ENCODE results near the gene RBM23. TPM values are rescaled to one million over a fixed set of nuclear protein-coding genes. Genes with fewer than 3 reads are reported as not detected.

The RBM23 gene
- total and polyA plus RNA-seq, 10 of the 15 experiments (the other 5 are each of a cell fraction or from before 2014, with no cell fraction given): 54.0 to 72.6 (median 61.3) TPM

DNA sequence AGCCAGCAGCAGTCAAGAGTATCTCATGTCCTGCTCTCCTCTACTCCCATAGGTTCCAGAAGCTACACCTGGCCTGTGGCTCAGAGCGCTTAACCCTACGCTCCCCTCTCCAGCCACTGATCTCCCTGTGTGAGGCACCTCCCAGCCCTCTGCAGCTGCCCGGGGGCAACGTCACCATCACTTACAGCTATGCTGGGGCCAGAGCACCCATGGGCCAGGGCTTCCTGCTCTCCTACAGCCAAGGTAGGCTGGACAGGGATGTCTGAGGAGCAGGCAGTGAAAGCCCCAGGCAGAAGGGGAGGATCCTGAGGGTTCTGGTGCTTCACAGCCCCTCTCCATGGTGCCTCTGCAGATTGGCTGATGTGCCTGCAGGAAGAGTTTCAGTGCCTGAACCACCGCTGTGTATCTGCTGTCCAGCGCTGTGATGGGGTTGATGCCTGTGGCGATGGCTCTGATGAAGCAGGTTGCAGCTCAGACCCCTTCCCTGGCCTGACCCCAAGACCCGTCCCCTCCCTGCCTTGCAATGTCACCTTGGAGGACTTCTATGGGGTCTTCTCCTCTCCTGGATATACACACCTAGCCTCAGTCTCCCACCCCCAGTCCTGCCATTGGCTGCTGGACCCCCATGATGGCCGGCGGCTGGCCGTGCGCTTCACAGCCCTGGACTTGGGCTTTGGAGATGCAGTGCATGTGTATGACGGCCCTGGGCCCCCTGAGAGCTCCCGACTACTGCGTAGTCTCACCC is 43.8 kb downstream of the RBM23 start:
- Histone ChIP-seq H4K20me1 (ENCODE audit: control insufficient read depth, insufficient read depth) (no peaks in the 10 kb centered on the region), H3K9ac (ENCODE audit: control insufficient read depth, insufficient read depth, low read length) (no peak overlapping the region), H3K36me3 (ENCODE audit: control insufficient read depth in 2 of 2, insufficient read depth in 2 of 2, low read length in 1 of 2) (peaks cover 22 to 30% of the 10 kb centered on the region in 2 experiments), H3K4me1 (ENCODE audit: control insufficient read depth, insufficient read depth, low read length) (peaks cover 7% of the 10 kb centered on the region), H3K4me2 (ENCODE audit: control insufficient read depth, insufficient read depth) (no peak overlapping the region), H2AFZ (ENCODE audit: control insufficient read depth, low read depth, low read length) (no peak overlapping the region), H3K27ac (ENCODE audit: control insufficient read depth, insufficient read depth) (no peak overlapping the region), H3K27me3 (replicated peaks in 1 of 2; ENCODE audit: control insufficient read depth in 2 of 2, insufficient read depth in 2 of 2, low read length in 1 of 2) (no peaks in the 10 kb centered on the region), H3K9me3 (replicated peaks; ENCODE audit: control insufficient read depth, insufficient read depth, low read length) (no peaks in the 10 kb centered on the region), H3K79me2 (ENCODE audit: control insufficient read depth, insufficient read depth, low read length) (peaks cover 18% of the 10 kb centered on the region), H3K4me3 (no peak overlapping the region)
- intact Hi-C loops (cut with micrococcal nuclease; ENCODE audit: unreplicated experiment) (no loop called here), in situ Hi-C loops (cut with MboI) (no loop called here)
- 99% methylated on average over 15 of the region's 15 CpGs for WGBS (ENCODE audit: insufficient coverage, insufficient replicate concordance, low lambda C conversion rate, missing lambda C conversion rate)
- ATAC-seq (no peak), FAIRE-seq (no peak), DNase-seq (ENCODE audit: low read depth, low spot score) (no peak)
- SMC1A ChIA-PET (ENCODE audit: uncharacterized antibody, unreplicated experiment): interaction anchor here (3.2 kb wide), 1 partner anchor 55 kb away, joined by 9 read pairs; the partner anchor contains the start of gene PRMT5
- TF ChIP-seq NBN (IDR thresholded peaks at IDR 0.05): no peak
- no peak for TF ChIP-seq ZNF622 (IDR thresholded peaks at IDR 0.05)
- TF ChIP-seq DPF2 (IDR thresholded peaks at IDR 0.05): no peak
- TF ChIP-seq ASH2L (IDR thresholded peaks at IDR 0.05; ENCODE audit: borderline replicate concordance, low read depth): no peak
- no peak for TF ChIP-seq LARP7 (IDR thresholded peaks at IDR 0.05)
- TF ChIP-seq SMARCA5 (IDR thresholded peaks at IDR 0.05): no peak
- TF ChIP-seq POLR2AphosphoS5 (IDR thresholded peaks at IDR 0.05; ENCODE audit: low read length): 0 out of 2 replicates have a peak, but pooled peaks have one; percentile 10
- TF ChIP-seq KLF5 (IDR thresholded peaks at IDR 0.05; ENCODE audit: partially characterized antibody): no peak
- RAD21 ChIA-PET (ENCODE audit: unreplicated experiment): interaction anchor here (6.4 kb wide), 1 partner anchor 10 kb away, joined by 43 read pairs; no protein-coding TSS in a partner anchor
- CTCF ChIA-PET: interaction anchor here (4.6 to 6.9 kb wide), 4 partner anchors 11 to 26 kb away, joined by 54 to 174 read pairs (median 74); partner anchors contain the start of gene REM2
- POLR2A ChIA-PET: interaction anchor here (1.1 kb wide), 1 partner anchor 15 kb away, joined by 3 read pairs; no protein-coding TSS in a partner anchor
- BruUV-seq (replicated peaks): no TSS peak

Measured in GM12878 (cell line).